Activated T-helper 1 cell treated with anti-CD3 and anti-CD28 coated beads, Interleukin-12 subunit alpha, Interleukin-12 subunit beta, Interleukin-2, Interleukin-4 antibody, amounts not matched to agents 30 ng/mL and 10 ng/mL and 1 ng/mL, durations not matched to agents 14 hours and 24 hours and 36 hours (primary cell): Measurements from ENCODE around the gene CCDC63. TPM values are rescaled to one million over a fixed set of nuclear protein-coding genes. Genes with fewer than 3 reads are reported as not detected.
A peak's percentile ranks its signal among the peaks of the same experiment; 100 is the strongest.

Experiments
- DNase-seq: peaks from one replicate; pipeline ENCODE4 v3.0.0; 2021; ENCODE audit warnings: low spot score
- H3K27ac Mint-ChIP-seq: one replicate; pipeline ENCODE4 v1.8.0; 2021; ENCODE audit warnings: mild to moderate bottlenecking, mixed read lengths
- H3K27me3 Mint-ChIP-seq: one replicate; pipeline ENCODE4 v1.8.0; 2022; ENCODE audit warnings: mild to moderate bottlenecking, moderate library complexity, mixed read lengths; ENCODE audit not compliant: insufficient read depth
- H3K36me3 Mint-ChIP-seq: one replicate; pipeline ENCODE4 v1.8.0; 2021; ENCODE audit warnings: low read depth, mixed read lengths
- H3K4me1 Mint-ChIP-seq: one replicate; pipeline ENCODE4 v1.8.0; 2021; ENCODE audit warnings: low read depth, mixed read lengths
- H3K4me3 Mint-ChIP-seq: one replicate; pipeline ENCODE4 v1.8.0; 2021; ENCODE audit warnings: mild to moderate bottlenecking, moderate library complexity, mixed read lengths
- H3K9me3 Mint-ChIP-seq: one replicate; pipeline ENCODE4 v1.8.0; 2021; ENCODE audit warnings: mixed read lengths
- intact Hi-C: fragments of 100-400 bp; cut with micrococcal nuclease; formaldehyde crosslinking; loops from one replicate; pipeline ENCODE4 v1.15.1; 2024
- total RNA-seq: library from RNA; stranded (reverse); gene quantifications from 2 replicates; pipeline ENCODE4 v1.2.3, GENCODE V29; 2022

Gene CCDC63
- not detected in 2 replicates for total RNA-seq

GRCh38 chr12:110846615-110847566, at the start of gene CCDC63:
Gene CCDC63 (plus strand): TSS chr12:110846987. CDS start chr12:110852955, 5,968 bp downstream.
- intact Hi-C loops: loop anchor here (5.0 kb wide), 1 partner anchor 40 kb away; no protein-coding TSS in a partner anchor
- Mint-ChIP-seq H3K27ac (no peak within 1 kb of the TSS), H3K36me3 (no peaks in the 10 kb centered on the region), H3K4me3 (peak within 1 kb of the TSS; percentile 68), H3K4me1 (peaks cover 5% of the 10 kb centered on the region), H3K9me3 (no peaks in the 10 kb centered on the region), H3K27me3 (peaks cover 34% of the 10 kb centered on the region)
- DNase-seq: no peak

GRCh38 chr12:110798461-110798860, 48.3 kb upstream of the CCDC63 start:
- peaks cover 17% of the 10 kb centered on the region for H3K4me1 Mint-ChIP-seq
- peaks cover 4% of the 10 kb centered on the region for H3K36me3 Mint-ChIP-seq
- H3K27me3 Mint-ChIP-seq: no peaks in the 10 kb centered on the region
- H3K9me3 Mint-ChIP-seq: peaks cover 27% of the 10 kb centered on the region
- H3K4me3 Mint-ChIP-seq: no peak overlapping the region
- intact Hi-C loops: no loop called here
- no peak for DNase-seq
- no peak overlapping the region for H3K27ac Mint-ChIP-seq

GRCh38 chr12:110802489-110802888, 44.3 kb upstream of the CCDC63 start:
- Mint-ChIP-seq H3K4me3 (no peak overlapping the region), H3K4me1 (peaks cover 17% of the 10 kb centered on the region), H3K27ac (no peak overlapping the region), H3K36me3 (peaks cover 6% of the 10 kb centered on the region), H3K9me3 (peaks cover 39% of the 10 kb centered on the region), H3K27me3 (no peaks in the 10 kb centered on the region)
- intact Hi-C loops: no loop called here
- DNase-seq: no peak

DNA sequence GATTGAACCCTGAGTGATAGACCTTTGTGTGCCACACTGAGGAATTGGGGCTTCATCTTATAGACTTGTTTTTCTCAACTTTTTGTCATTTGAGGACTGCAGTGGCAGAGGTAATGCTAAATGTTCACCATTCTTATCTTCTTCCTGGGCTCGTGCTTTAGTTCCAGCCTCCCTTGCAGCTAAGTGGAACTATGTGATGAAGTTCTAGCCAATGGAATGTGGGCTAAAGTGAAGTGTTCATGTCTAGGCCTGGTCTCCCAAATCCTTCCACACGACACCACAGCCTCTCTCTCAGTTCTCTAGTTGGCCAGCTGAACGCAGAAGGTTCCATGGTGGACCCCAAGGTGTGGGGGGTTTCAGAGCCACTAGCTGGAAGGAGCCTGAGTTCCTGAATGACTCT, 42.4 kb upstream of the CCDC63 start:
- H3K4me1 Mint-ChIP-seq: peaks cover 8% of the 10 kb centered on the region
- intact Hi-C loops: no loop called here
- H3K9me3 Mint-ChIP-seq: peaks cover 39% of the 10 kb centered on the region
- DNase-seq: no peak
- no peak overlapping the region for H3K4me3 Mint-ChIP-seq
- H3K27me3 Mint-ChIP-seq: no peaks in the 10 kb centered on the region
- H3K27ac Mint-ChIP-seq: no peak overlapping the region
- H3K36me3 Mint-ChIP-seq: peaks cover 6% of the 10 kb centered on the region

GRCh38 chr12:110807640-110808039, 39.1 kb upstream of the CCDC63 start:
- no peaks in the 10 kb centered on the region for H3K27me3 Mint-ChIP-seq
- intact Hi-C loops: no loop called here
- H3K4me1 Mint-ChIP-seq: peaks cover 16% of the 10 kb centered on the region
- DNase-seq: no peak
- H3K27ac Mint-ChIP-seq: no peak overlapping the region
- peaks cover 2% of the 10 kb centered on the region for H3K36me3 Mint-ChIP-seq
- no peak overlapping the region for H3K4me3 Mint-ChIP-seq
- peaks cover 20% of the 10 kb centered on the region for H3K9me3 Mint-ChIP-seq

GRCh38 chr12:110809149-110809548, 37.6 kb upstream of the CCDC63 start:
- DNase-seq: no peak
- Mint-ChIP-seq H3K36me3 (peaks cover 2% of the 10 kb centered on the region), H3K4me3 (no peak overlapping the region), H3K4me1 (peaks cover 8% of the 10 kb centered on the region), H3K9me3 (peaks cover 5% of the 10 kb centered on the region), H3K27ac (no peak overlapping the region), H3K27me3 (peaks cover 9% of the 10 kb centered on the region)
- intact Hi-C loops: no loop called here

- H3K36me3 Mint-ChIP-seq: no peaks in the 10 kb centered on the region
- peaks cover 9% of the 10 kb centered on the region for H3K27me3 Mint-ChIP-seq
- DNase-seq: no peak
- no peak overlapping the region for H3K4me3 Mint-ChIP-seq
- peaks cover 8% of the 10 kb centered on the region for H3K4me1 Mint-ChIP-seq
- no peak overlapping the region for H3K27ac Mint-ChIP-seq
- intact Hi-C loops: no loop called here
- no peaks in the 10 kb centered on the region for H3K9me3 Mint-ChIP-seq
These were observed 34.8 kb upstream of the CCDC63 start for GRCh38 chr12:110811972-110812371.

DNA sequence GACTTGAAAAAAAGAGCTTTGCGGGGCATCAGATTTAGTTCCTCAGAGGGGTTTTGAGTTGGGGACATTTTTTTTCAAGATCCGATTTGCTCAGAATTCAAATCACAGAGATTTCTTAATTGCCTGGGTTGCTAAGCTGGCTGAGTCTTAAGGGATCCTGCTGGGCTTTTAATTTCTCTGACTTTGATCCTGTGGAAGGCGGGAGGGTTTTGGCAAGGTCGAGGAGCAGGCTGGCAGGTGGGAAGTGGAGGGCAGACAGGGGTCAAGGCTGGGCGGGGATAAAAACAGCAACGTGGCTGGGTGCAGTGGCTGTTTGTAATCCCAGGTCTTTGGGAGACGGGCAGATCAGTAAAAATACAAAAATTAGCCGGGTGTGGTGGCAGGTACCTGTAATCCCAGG, 33.5 kb upstream of the CCDC63 start:
- no peaks in the 10 kb centered on the region for H3K36me3 Mint-ChIP-seq
- DNase-seq: no peak
- H3K4me1 Mint-ChIP-seq: peaks cover 8% of the 10 kb centered on the region
- H3K4me3 Mint-ChIP-seq: no peak overlapping the region
- peaks cover 9% of the 10 kb centered on the region for H3K27me3 Mint-ChIP-seq
- intact Hi-C loops: no loop called here
- H3K27ac Mint-ChIP-seq: no peak overlapping the region
- H3K9me3 Mint-ChIP-seq: no peaks in the 10 kb centered on the region

DNA sequence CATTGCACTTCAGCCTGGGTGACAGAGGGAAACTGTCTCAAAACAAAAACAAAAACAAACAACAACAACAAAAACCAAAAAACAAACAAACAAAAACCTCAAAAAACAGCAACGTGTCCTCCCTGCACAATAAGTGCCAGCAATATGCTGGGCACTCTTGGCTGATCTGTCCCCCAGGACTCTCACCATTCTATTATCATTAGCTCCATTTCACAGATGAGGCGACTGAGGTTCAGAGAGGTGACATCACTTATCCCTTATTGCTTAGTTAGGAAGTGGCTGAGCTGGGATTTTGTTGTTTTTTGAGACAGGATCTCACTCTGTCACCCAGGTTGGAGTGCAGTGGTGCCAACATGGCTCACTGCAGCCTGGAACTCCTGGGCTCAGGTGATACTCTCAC, 33.0 kb upstream of the CCDC63 start:
- no peaks in the 10 kb centered on the region for H3K36me3 Mint-ChIP-seq

GRCh38 chr12:110816248-110816647, 30.5 kb upstream of the CCDC63 start:
- Mint-ChIP-seq H3K27ac (no peak overlapping the region), H3K9me3 (no peaks in the 10 kb centered on the region), H3K36me3 (no peaks in the 10 kb centered on the region), H3K4me3 (no peak overlapping the region), H3K27me3 (peaks cover 10% of the 10 kb centered on the region), H3K4me1 (no peaks in the 10 kb centered on the region)
- no peak for DNase-seq
- intact Hi-C loops: no loop called here

More for the DNA sequence above, 33.0 kb upstream of the CCDC63 start:
- intact Hi-C loops: no loop called here
- H3K4me3 Mint-ChIP-seq: no peak overlapping the region
- no peak for DNase-seq
- no peaks in the 10 kb centered on the region for H3K9me3 Mint-ChIP-seq
- H3K27ac Mint-ChIP-seq: no peak overlapping the region
- peaks cover 8% of the 10 kb centered on the region for H3K4me1 Mint-ChIP-seq
- H3K27me3 Mint-ChIP-seq: peaks cover 9% of the 10 kb centered on the region

- Mint-ChIP-seq H3K4me3 (no peak overlapping the region), H3K9me3 (no peaks in the 10 kb centered on the region), H3K27me3 (peaks cover 10% of the 10 kb centered on the region), H3K36me3 (no peaks in the 10 kb centered on the region), H3K27ac (no peak overlapping the region), H3K4me1 (no peaks in the 10 kb centered on the region)
- intact Hi-C loops: no loop called here
- no peak for DNase-seq
These were observed 30.0 kb upstream of the CCDC63 start for GRCh38 chr12:110816779-110817178.

DNA sequence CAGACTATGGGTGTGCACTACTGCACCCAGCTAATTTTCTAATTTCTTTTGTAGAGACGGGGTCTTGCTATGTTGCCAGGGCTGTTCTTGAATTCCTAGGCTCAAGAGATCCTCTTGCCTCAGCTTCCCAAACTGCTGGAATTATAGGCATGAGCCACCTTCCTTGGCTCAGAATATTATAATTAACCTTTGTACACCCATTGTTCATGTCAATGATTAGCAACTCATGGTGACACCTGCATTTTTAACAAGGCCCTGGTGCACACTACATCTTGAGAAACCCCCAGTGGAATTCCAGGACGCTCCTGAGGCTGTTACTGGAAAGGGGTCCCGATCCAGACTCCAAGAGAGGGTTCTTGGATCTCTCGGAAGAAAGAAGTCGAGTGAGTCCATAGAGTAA, 28.3 kb upstream of the CCDC63 start:
- H3K9me3 Mint-ChIP-seq: no peaks in the 10 kb centered on the region
- H3K27me3 Mint-ChIP-seq: peaks cover 5% of the 10 kb centered on the region
- no peak overlapping the region for H3K4me3 Mint-ChIP-seq
- no peak for DNase-seq
- no peaks in the 10 kb centered on the region for H3K36me3 Mint-ChIP-seq
- no peak overlapping the region for H3K27ac Mint-ChIP-seq
- no peaks in the 10 kb centered on the region for H3K4me1 Mint-ChIP-seq
- intact Hi-C loops: no loop called here

- H3K9me3 Mint-ChIP-seq: no peaks in the 10 kb centered on the region
- no peak overlapping the region for H3K4me3 Mint-ChIP-seq
- peaks cover 1% of the 10 kb centered on the region for H3K27me3 Mint-ChIP-seq
- no peaks in the 10 kb centered on the region for H3K36me3 Mint-ChIP-seq
- DNase-seq: no peak
- intact Hi-C loops: no loop called here
- no peaks in the 10 kb centered on the region for H3K4me1 Mint-ChIP-seq
- H3K27ac Mint-ChIP-seq: no peak overlapping the region
These were observed 27.6 kb upstream of the CCDC63 start for GRCh38 chr12:110819150-110819549.
